GM19438 (cell line): Measurements from ENCODE around the gene IGF1R.

Experiments
- ATAC-seq: cut with Tn5 transposase; IDR thresholded peaks from one replicate; pipeline ENCODE4 v1.9.1; 2021; ENCODE audit warnings: low read depth; ENCODE audit not compliant: unreplicated experiment

IGF1R gene

DNA sequence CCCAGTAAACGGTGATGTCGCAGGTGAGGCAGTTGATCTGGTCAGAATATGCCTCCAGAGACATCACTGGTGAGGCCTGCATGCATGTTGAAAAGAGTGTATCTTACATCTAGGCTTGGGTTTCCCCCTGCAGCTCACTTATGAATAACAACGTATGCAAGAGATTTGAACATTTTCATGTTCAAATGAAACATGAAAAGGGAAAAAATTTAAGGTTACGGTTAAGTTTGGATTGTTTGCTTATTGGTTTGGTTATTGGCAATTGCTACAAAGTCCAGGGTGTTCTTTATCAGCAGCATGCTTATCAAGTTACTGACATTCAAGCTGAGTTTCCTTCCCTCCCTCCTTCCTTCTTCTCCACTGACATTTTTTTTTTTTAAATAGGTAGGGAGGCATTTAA lies 123.2 kb downstream of the IGF1R start:
- no peak for ATAC-seq

DNA sequence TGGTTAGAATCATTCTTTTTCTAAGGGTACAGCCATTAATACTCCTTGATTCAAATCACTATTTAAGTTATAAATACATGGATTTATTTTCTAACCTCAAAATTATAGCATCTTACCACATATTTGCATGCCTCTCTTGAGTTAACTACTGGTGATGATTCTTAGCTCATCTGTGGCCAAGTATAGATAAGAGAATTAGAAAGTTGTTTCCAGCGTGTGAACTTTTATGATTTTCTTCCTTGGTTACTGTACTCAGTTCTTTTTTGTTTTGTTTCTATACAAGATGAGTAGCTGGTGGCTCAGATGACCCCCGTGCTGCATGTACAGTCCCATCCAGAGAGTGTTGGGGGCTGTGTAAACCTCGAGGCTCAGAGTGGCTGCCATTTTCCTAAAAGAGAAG lies 124.6 kb downstream of the IGF1R start:
- no peak for ATAC-seq

GRCh38 chr15:98773616-98774015 lies 125.3 kb downstream of the IGF1R start:
- no peak for ATAC-seq

GRCh38 chr15:98774756-98775497 lies 126.6 kb downstream of the IGF1R start:
- ATAC-seq, result no peak

- ATAC-seq, result no peak
Measured at GRCh38 chr15:98775498-98776230, 127.3 kb downstream of the IGF1R start.

GRCh38 chr15:98776607-98777281 lies 128.4 kb downstream of the IGF1R start:
- ATAC-seq, result peak; percentile 90

DNA sequence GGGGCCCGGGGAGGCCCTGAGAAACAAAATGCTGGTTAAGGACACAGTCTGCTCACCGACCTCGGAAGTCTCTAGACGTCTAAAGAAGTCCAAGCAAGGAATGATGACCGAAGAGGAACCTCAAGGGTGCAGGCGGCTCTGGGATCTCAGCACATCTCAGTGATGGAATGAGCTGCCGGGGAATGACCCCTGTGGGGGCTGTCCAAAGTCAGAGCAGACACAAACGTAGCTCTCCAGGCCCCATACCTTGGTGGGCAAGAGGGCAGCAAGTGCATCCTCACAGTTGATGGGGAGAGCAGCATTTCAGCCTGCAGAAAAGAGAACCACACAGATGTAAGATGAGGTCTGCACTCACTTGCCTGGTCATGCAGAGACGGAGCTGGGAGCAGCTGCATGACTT lies 129.1 kb downstream of the IGF1R start:
- no peak for ATAC-seq

GRCh38 chr15:98778263-98778959 lies 130.1 kb downstream of the IGF1R start:
- ATAC-seq, result no peak

GRCh38 chr15:98778960-98779359 lies 130.6 kb downstream of the IGF1R start:
- ATAC-seq, result no peak

DNA sequence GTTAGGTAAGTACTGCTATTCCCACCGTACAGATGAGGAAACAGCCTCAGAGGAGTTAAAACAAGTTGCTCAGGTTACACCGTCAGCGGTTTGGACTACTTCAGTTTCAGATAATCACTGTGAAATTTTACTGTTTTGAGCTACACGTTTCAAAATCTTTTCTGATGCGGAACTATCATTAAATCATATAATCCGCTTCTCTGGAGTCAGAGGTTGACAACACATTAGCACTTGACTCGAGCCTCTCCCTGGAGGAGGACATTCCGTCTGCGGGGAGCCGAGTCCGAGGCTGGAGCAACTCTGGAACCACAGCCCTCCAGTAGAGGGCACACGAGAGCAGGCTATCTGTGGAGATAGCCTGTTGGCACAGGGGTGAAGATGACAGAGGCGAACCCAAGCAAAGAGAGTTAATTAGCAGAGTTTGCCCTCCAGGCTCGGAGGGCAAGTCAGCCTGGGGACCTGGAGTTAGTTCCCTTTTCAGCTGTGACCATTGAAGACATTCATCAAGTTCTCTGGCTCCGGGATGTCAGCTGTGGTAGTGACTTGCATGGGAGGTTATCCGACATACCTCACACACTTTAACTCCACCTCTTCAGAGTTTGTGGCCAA lies 131.2 kb downstream of the IGF1R start:
- peak; percentile 65 for ATAC-seq

DNA sequence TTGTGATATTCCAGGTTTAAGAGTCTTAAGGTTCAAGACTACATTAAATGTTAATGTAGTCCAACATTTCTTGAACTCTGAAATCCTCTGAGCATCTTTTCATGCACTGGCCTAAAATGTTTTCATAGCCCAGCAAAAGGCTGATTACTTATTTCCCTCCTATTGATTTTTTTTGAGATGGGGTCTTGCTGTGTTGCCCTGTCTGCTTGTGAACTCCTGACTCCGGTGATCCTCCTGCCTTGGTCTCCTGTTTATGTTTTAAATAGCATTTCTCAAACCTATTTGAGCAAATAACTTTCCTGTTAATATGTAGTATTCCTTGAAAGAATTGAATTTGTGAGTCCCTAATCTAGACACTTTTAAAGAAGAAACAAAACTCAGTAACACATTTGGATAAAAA lies 133.5 kb downstream of the IGF1R start:
- ATAC-seq, result no peak

GRCh38 chr15:98782801-98783200 lies 134.5 kb downstream of the IGF1R start:
- no peak for ATAC-seq

DNA sequence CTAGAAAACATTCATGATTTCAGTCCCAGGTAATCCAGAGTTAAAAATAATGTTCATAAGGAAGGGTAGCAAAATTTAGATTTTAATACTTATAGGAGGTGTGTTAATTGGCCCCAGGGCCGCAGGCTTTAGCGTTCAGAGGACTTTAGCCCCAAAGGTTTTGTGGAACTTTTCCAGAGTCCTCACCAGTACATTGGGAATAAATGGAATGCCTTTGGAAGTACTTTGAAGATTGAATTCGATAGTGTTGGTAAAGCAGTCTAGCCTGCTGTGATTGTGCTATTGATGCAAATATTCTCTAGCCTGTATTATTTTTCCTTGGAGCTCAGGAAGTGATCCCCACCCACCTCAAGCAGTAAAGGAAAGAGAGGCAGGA lies 137.1 kb downstream of the IGF1R start:
- ATAC-seq, result no peak

GRCh38 chr15:98785807-98786621 lies 137.7 kb downstream of the IGF1R start:
- peak; percentile 87 for ATAC-seq

GRCh38 chr15:98786717-98787116 lies 138.4 kb downstream of the IGF1R start:
- ATAC-seq, result no peak

- no peak for ATAC-seq
Measured at GRCh38 chr15:98787194-98787593, 138.9 kb downstream of the IGF1R start.

- ATAC-seq, result no peak
Measured at GRCh38 chr15:98787936-98788757, 139.8 kb downstream of the IGF1R start.

DNA sequence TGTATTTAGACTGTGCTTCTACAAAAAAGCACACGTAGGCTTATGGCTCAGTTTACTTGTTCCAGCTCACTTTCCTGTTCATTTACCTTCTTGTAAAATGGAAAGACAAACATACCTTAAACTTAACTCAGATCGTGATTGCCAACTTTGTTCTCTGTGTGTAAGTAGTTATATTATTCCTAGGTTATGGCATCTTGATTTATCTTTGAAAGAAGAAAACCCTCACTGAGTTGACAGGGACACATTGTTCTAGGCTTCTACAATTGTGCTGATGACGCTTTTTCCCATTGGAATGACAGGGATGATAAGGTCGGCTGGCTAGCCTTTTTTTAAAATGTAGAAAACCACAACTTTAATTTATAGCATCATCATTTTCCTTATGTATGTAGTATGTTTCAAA lies 140.7 kb downstream of the IGF1R start:
- no peak for ATAC-seq

- ATAC-seq, result no peak
Measured at GRCh38 chr15:98790270-98790669, 141.9 kb downstream of the IGF1R start.
